ENCODE results near the gene SEMA6B.

DNA sequence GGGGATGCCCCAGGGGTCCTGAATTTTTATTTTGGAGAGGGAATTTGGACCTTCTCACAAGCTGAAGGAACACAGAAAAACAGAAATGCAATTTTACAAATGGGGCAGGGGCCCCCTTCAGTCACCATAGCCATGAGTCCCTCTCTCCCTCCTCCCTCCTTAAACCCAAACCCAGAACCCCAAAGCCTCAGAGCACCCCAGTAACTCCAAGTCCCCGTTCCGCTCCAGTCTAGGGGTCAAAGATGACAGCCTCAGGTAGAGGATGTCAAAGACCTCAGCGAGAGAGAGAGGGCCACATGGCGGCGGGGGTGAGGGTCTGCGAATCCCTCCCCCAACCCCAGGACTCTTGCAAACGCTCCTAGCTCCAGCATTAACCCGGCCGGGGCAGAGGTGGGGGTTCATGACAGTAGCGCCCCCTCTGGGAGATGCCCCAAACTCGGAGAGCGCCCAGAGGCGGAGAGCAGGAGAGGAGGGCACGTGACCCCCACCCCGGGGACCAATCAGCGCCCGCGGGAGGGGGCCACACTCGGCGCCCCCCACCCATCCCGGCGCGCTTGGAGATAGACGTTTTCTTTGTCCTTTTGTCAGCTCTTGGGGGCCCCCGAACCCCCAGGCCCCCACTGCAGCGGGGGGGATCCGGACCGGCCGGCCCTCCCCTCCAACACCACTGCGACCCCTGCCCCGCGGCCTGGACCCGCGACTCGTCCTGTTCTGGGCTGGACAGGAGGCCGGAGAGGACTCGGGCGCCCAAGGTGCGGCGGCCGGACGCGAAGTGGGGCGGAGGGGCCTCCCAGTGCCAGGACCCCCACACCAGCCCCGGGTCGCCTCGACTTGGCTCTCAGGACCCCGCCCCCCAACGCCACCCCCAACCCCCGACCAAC, 20.8 kb upstream of the SEMA6B start:
- TF ChIP-seq ESRRA (IDR thresholded peaks at IDR 0.05; ENCODE audit: low read length), result no peak
- TF ChIP-seq, protein P1, sequence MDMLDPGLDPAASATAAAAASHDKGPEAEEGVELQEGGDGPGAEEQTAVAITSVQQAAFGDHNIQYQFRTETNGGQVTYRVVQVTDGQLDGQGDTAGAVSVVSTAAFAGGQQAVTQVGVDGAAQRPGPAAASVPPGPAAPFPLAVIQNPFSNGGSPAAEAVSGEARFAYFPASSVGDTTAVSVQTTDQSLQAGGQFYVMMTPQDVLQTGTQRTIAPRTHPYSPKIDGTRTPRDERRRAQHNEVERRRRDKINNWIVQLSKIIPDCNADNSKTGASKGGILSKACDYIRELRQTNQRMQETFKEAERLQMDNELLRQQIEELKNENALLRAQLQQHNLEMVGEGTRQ (IDR thresholded peaks at IDR 0.05; ENCODE audit: borderline replicate concordance, low read depth, low read length), result no peak
- no peak for TF ChIP-seq NFYB (IDR thresholded peaks at IDR 0.05; ENCODE audit: insufficient read depth, low read depth, low read length)
- no peak for TF ChIP-seq TCF12 (IDR thresholded peaks at IDR 0.05; ENCODE audit: low read depth, low read length)
- TF ChIP-seq, protein P2, sequence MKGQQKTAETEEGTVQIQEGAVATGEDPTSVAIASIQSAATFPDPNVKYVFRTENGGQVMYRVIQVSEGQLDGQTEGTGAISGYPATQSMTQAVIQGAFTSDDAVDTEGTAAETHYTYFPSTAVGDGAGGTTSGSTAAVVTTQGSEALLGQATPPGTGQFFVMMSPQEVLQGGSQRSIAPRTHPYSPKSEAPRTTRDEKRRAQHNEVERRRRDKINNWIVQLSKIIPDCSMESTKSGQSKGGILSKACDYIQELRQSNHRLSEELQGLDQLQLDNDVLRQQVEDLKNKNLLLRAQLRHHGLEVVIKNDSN (IDR thresholded peaks at IDR 0.05; ENCODE audit: borderline replicate concordance, extremely low read length, insufficient read depth, low read depth, low read length), result peak; percentile 24
- TF ChIP-seq, protein P3, sequence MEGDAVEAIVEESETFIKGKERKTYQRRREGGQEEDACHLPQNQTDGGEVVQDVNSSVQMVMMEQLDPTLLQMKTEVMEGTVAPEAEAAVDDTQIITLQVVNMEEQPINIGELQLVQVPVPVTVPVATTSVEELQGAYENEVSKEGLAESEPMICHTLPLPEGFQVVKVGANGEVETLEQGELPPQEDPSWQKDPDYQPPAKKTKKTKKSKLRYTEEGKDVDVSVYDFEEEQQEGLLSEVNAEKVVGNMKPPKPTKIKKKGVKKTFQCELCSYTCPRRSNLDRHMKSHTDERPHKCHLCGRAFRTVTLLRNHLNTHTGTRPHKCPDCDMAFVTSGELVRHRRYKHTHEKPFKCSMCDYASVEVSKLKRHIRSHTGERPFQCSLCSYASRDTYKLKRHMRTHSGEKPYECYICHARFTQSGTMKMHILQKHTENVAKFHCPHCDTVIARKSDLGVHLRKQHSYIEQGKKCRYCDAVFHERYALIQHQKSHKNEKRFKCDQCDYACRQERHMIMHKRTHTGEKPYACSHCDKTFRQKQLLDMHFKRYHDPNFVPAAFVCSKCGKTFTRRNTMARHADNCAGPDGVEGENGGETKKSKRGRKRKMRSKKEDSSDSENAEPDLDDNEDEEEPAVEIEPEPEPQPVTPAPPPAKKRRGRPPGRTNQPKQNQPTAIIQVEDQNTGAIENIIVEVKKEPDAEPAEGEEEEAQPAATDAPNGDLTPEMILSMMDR (IDR thresholded peaks at IDR 0.05 in 2 of 3, conservative IDR thresholded peaks at IDR 0.05 in 1 of 3; ENCODE audit: control insufficient read depth in 2 of 3, extremely low read depth in 1 of 3, insufficient read depth in 1 of 3, low read depth in 3 of 3, low read length in 3 of 3), result no peak
- no peak for TF ChIP-seq RAD21 (IDR thresholded peaks at IDR 0.05; ENCODE audit: insufficient read depth, low read depth, low read length)
- no peak for TF ChIP-seq CREB1 (IDR thresholded peaks at IDR 0.05; ENCODE audit: low read depth)
- no peak for TF ChIP-seq BRCA1 (IDR thresholded peaks at IDR 0.05; ENCODE audit: low read depth, low read length)
- TF ChIP-seq EP300 (IDR thresholded peaks at IDR 0.05; ENCODE audit: borderline replicate concordance in 1 of 2, control insufficient read depth in 1 of 2, low read depth in 2 of 2, low read length in 2 of 2), result no peak

Measured in GM12878 (cell line).